Subcutaneous preadipocyte (primary cell): ENCODE measurements around the gene HTT. TPM values are rescaled to one million over a fixed set of nuclear protein-coding genes. Genes with fewer than 3 reads are reported as not detected.
A peak's percentile ranks its signal among the peaks of the same experiment; 100 is the strongest.

Experiments used
- small RNA-seq: library from RNA; depleted of rRNA; stranded (forward); fragments of <200 nt; gene quantifications from one replicate; pipeline ENCODE3, GENCODE V24; 2012
- total RNA-seq: library from RNA; depleted of rRNA; stranded (reverse); fragments of >200 nt; gene quantifications from 2 replicates; pipeline ENCODE4 v1.2.3, GENCODE V29; 2012

The HTT gene
- total RNA-seq = 62.5 and 66.3 TPM in 2 replicates

GRCh38 chr4:3074078-3074845 lies at the start of gene HTT, which contains the start of gene HTT-AS:
HTT (plus strand) TSS chr4:3074681; CDS start chr4:3074826, 145 bp downstream.
HTT-AS (minus strand) TSS chr4:3074538.

GRCh38 chr4:3248811-3249661 lies 174.6 kb downstream of the HTT start, which contains the start of gene MSANTD1:
MSANTD1 (plus strand) TSS chr4:3249159; CDS start chr4:3249223, 64 bp downstream.

GRCh38 chr4:3292571-3293400 lies 218.3 kb downstream of the HTT start, which contains the start of gene RGS12:
RGS12 (plus strand) TSS chr4:3293021; CDS start chr4:3316171, 23,150 bp downstream.

Small RNAs within 50 kb of the gene (small RNA-seq; reads per million reads assigned to genes)
- gene RF02134 = not detected
- not detected for gene RF02135
- 0.27 reads per million, percentile 5 among the genes with 10 or more reads in this experiment for gene RNU6-204P

Other genes starting within 250 kb of the HTT start
- gene ADD1, start 230.8 kb upstream of the HTT start, total RNA-seq = 151 and 169 TPM in 2 replicates
- 36.0 and 37.9 TPM in 2 replicates for gene NOP14, start 111.3 kb upstream of the HTT start, total RNA-seq
- 4.4 and 5.7 TPM in 2 replicates for gene GRK4, start 111.1 kb upstream of the HTT start, total RNA-seq
- not detected in 2 replicates for gene HTT-AS, start 143 bp upstream of the HTT start, total RNA-seq
- 0.37 and 0.39 TPM in 2 replicates for gene MSANTD1, start 174.5 kb downstream of the HTT start, total RNA-seq
- 13.5 and 14.0 TPM in 2 replicates for gene RGS12, start 218.3 kb downstream of the HTT start, total RNA-seq